OCI-LY1 (cell line): Measurements from ENCODE around the gene GBF1.
"Not testable (repeated sequence)": the region's sequence is repeated elsewhere in the genome, so short reads cannot be mapped to it uniquely, and the experiment has no call there.

ENCODE experiments used
- H2AFZ ChIP-seq: fragments of 200-600 bp; sonication (generic), shearing (Covaris generic); 2 replicates; pipeline ENCODE4 v1.6.0; 2014; ENCODE audit warnings: antibody characterized with exemption, mild to moderate bottlenecking, low read length
- H3F3A ChIP-seq: fragments of 200-600 bp; sonication (generic), shearing (Covaris generic); 2 replicates; pipeline ENCODE4 v1.6.0; 2014; ENCODE audit warnings: mild to moderate bottlenecking, antibody characterized with exemption, low read length, moderate library complexity; ENCODE audit not compliant: insufficient read depth
- H3K27ac ChIP-seq: fragments of 200-600 bp; sonication (generic); 2 replicates; pipeline ENCODE4 v1.5.1; 2014; ENCODE audit warnings: low read length, mixed run types, mild to moderate bottlenecking, low read depth; ENCODE audit not compliant: poor library complexity, severe bottlenecking
- H3K27me3 ChIP-seq: fragments of 200-600 bp; sonication (generic); 2 replicates; pipeline ENCODE4 v1.6.0; 2014; ENCODE audit warnings: antibody characterized with exemption, mild to moderate bottlenecking, low read length, moderate library complexity; ENCODE audit not compliant: insufficient read depth
- H3K36me3 ChIP-seq: fragments of 200-600 bp; sonication (generic); 2 replicates; pipeline ENCODE4 v1.6.1; 2014; ENCODE audit warnings: mild to moderate bottlenecking, antibody characterized with exemption, low read length, moderate library complexity, mixed read lengths; ENCODE audit not compliant: insufficient read depth
- H3K4me1 ChIP-seq: fragments of 200-600 bp; sonication (generic); 2 replicates; pipeline ENCODE4 v1.5.1; 2014; ENCODE audit warnings: mild to moderate bottlenecking, low read length, moderate library complexity; ENCODE audit not compliant: insufficient read depth, severe bottlenecking
- H3K4me2 ChIP-seq: fragments of 200-600 bp; sonication (generic), shearing (Covaris generic); 2 replicates; pipeline ENCODE4 v1.6.1; 2014; ENCODE audit warnings: low read length
- H3K4me3 ChIP-seq: fragments of 200-600 bp; sonication (generic); 2 replicates; pipeline ENCODE4 v1.5.1; 2014; ENCODE audit warnings: low read length, low read depth, mild to moderate bottlenecking, mixed read lengths; ENCODE audit not compliant: poor library complexity, severe bottlenecking
- H3K79me2 ChIP-seq: fragments of 200-600 bp; shearing (Covaris generic); 2 replicates; pipeline ENCODE4 v1.6.1; 2016; ENCODE audit warnings: mixed run types, low read length, mixed read lengths; ENCODE audit not compliant: insufficient read depth
- H3K9ac ChIP-seq: fragments of 200-600 bp; sonication (generic), shearing (Covaris generic); 2 replicates; pipeline ENCODE4 v1.6.1; 2014; ENCODE audit warnings: mild to moderate bottlenecking, low read length, mixed read lengths
- H3K9me2 ChIP-seq: fragments of 200-600 bp; sonication (generic), shearing (Covaris generic); 2 replicates; pipeline ENCODE4 v1.6.1; 2014; ENCODE audit warnings: low read depth, mild to moderate bottlenecking, low read length, mixed read lengths
- H3K9me3 ChIP-seq: fragments of 200-600 bp; shearing (Covaris generic); 2 replicates; pipeline ENCODE4 v1.6.1; 2014; ENCODE audit warnings: low read length, mixed read lengths
- H4K20me1 ChIP-seq: fragments of 200-600 bp; sonication (generic), shearing (Covaris generic); 2 replicates; pipeline ENCODE4 v1.6.0; 2016; ENCODE audit warnings: mild to moderate bottlenecking, low read length; ENCODE audit not compliant: insufficient read depth
- EZH2 ChIP-seq: fragments of 200-600 bp; sonication (generic), shearing (Covaris generic); IDR thresholded peaks from 2 replicates; pipeline ENCODE4 v1.8.0; 2017; ENCODE audit warnings: borderline replicate concordance, mixed run types, mild to moderate bottlenecking, antibody characterized with exemption, low read length, moderate library complexity, mixed read lengths
- TF ChIP-seq, protein P1 (sequence below): fragments of 200-600 bp; sonication (generic), shearing (Covaris generic); IDR thresholded peaks from 2 replicates; pipeline ENCODE4 v1.5.1; 2017; ENCODE audit warnings: mild to moderate bottlenecking, antibody characterized with exemption, low read length, moderate library complexity, mixed read lengths

The GBF1 gene

GRCh38 chr10:102300278-102300843 is 55.0 kb downstream of the GBF1 start:
- Histone ChIP-seq H3K36me3 (no peaks in the 10 kb centered on the region), H3K4me1 (no peaks in the 10 kb centered on the region), H3K79me2 (no peaks in the 10 kb centered on the region), H2AFZ (no peak overlapping the region), H3K9me3 (no peaks in the 10 kb centered on the region), H3K4me3 (no peak overlapping the region), H3K9me2 (no peaks in the 10 kb centered on the region), H3F3A (no peaks in the 10 kb centered on the region), H3K4me2 (no peak overlapping the region), H3K27me3 (no peaks in the 10 kb centered on the region), H3K9ac (no peak overlapping the region), H4K20me1 (no peaks in the 10 kb centered on the region), H3K27ac (no peak overlapping the region)
- TF ChIP-seq EZH2, result no peak
- TF ChIP-seq, protein P1, sequence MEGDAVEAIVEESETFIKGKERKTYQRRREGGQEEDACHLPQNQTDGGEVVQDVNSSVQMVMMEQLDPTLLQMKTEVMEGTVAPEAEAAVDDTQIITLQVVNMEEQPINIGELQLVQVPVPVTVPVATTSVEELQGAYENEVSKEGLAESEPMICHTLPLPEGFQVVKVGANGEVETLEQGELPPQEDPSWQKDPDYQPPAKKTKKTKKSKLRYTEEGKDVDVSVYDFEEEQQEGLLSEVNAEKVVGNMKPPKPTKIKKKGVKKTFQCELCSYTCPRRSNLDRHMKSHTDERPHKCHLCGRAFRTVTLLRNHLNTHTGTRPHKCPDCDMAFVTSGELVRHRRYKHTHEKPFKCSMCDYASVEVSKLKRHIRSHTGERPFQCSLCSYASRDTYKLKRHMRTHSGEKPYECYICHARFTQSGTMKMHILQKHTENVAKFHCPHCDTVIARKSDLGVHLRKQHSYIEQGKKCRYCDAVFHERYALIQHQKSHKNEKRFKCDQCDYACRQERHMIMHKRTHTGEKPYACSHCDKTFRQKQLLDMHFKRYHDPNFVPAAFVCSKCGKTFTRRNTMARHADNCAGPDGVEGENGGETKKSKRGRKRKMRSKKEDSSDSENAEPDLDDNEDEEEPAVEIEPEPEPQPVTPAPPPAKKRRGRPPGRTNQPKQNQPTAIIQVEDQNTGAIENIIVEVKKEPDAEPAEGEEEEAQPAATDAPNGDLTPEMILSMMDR, result no peak

- not testable (repeated sequence) for H3K4me3 ChIP-seq, H2AFZ ChIP-seq, H4K20me1 ChIP-seq, H3K27ac ChIP-seq, H3K4me1 ChIP-seq, H3K9me3 ChIP-seq, H3K4me2 ChIP-seq, H3K27me3 ChIP-seq, H3K79me2 ChIP-seq, H3F3A ChIP-seq, H3K9me2 ChIP-seq, H3K9ac ChIP-seq, H3K36me3 ChIP-seq
Measured at GRCh38 chr10:102300912-102301311, 55.6 kb downstream of the GBF1 start.

DNA sequence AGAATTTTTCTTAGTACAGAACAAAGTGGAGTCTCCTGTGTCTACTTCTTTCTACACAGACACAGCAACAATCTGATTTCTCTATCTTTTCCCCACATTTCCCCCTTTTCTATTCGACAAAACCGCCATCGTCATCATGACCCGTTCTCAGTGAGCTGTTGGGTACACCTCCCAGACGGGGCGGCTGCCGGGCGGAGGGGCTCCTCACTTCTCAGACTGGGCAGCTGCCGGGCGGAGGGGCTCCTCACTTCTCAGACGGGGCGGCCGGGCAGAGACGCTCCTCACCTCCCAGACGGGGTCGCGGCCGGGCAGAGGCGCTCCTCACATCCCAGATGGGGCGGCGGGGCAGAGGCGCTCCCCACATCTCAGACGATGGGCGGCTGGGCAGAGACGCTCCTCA is 56.0 kb downstream of the GBF1 start:
- H3K4me2 ChIP-seq, H3K36me3 ChIP-seq, H3K4me3 ChIP-seq, H3K27me3 ChIP-seq, H3K9ac ChIP-seq, H3K9me2 ChIP-seq, H2AFZ ChIP-seq, H3K4me1 ChIP-seq, H3K9me3 ChIP-seq, H3K27ac ChIP-seq, H3F3A ChIP-seq, H4K20me1 ChIP-seq, H3K79me2 ChIP-seq: not testable (repeated sequence)

- no peaks in the 10 kb centered on the region for H3K79me2 ChIP-seq
Measured at GRCh38 chr10:102302611-102303010, 57.3 kb downstream of the GBF1 start.

More at GRCh38 chr10:102302611-102303010, 57.3 kb downstream of the GBF1 start:
- Histone ChIP-seq H3K4me1 (no peaks in the 10 kb centered on the region), H2AFZ (no peak overlapping the region), H3K36me3 (no peaks in the 10 kb centered on the region), H3K27me3 (no peaks in the 10 kb centered on the region), H3K4me2 (no peak overlapping the region), H4K20me1 (no peaks in the 10 kb centered on the region), H3K4me3 (no peak overlapping the region), H3K9me2 (no peaks in the 10 kb centered on the region), H3K27ac (no peak overlapping the region), H3K9ac (no peak overlapping the region), H3K9me3 (no peaks in the 10 kb centered on the region), H3F3A (no peaks in the 10 kb centered on the region)
- TF ChIP-seq, protein P1, result no peak
- TF ChIP-seq EZH2, result no peak
